NCI-H1048 (cell line): ENCODE data around the gene GRIK1.

Experiments used
- DNase-seq: peaks from one replicate; lab custom pipeline; 2025; lab: John Stamatoyannopoulos, UW

The GRIK1 gene

DNA sequence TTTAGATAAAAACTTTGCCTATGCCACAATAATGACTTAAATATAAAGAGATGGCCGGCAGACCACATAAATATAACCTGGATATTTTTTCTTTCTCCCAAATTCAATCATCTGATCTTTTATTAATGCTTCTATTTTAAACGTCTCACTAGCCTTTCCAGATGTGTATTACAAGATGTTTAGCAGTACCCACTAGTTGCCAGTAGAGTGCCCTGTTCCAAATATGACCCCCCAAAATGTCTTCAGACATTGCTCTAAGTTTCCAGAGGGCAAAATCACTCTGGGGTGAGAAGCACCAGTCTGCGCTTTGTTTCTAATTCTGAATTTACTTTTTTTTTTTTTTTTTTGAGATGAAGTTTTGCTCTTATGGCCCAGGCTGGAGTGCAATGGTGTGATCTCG, 268.1 kb downstream of the GRIK1 start:
- no peak for DNase-seq

DNA sequence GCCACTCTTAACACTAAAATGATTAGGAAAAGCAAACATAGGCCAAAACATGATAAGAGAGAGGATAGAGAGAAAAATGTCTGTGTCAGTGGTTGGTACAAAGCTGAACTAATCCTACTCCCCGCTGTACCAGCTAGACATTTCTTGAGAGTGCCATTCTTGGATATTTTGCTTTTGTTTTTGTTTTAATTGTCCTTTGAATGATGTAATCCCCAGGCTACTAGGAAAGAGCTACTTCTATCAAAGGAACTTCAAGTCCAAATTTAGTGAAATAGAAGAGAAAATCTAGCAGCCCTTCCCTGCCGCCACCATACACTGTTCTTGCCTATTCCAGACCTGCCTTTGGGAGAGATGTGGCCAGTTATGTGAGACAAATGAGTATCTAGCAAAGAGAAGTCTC, 269.6 kb downstream of the GRIK1 start:
- DNase-seq, result no peak

DNA sequence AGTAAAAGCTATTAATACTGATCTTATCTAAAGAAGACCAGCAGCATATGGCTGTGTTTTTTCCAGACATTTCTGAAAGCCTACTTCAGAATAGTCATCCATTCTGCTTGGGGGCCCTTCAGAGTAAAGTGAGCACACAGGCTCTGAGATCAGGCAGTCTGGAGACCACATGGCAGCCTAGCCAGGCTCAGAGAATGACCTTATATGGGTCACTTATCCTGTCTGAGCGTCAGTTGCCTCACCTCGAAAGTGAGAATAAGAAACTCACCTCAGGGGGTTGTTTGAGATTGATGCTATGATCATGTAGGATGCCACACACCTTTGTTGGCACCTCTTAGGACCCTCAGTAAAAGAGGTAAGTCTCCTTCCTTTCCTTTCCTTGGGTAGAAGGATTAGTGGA, 270.4 kb downstream of the GRIK1 start:
- DNase-seq, result no peak

- no peak for DNase-seq
Measured at GRCh38 chr21:29667651-29668050, 272.1 kb downstream of the GRIK1 start.

GRCh38 chr21:29664615-29665014, 275.2 kb downstream of the GRIK1 start:
- DNase-seq, result no peak

DNA sequence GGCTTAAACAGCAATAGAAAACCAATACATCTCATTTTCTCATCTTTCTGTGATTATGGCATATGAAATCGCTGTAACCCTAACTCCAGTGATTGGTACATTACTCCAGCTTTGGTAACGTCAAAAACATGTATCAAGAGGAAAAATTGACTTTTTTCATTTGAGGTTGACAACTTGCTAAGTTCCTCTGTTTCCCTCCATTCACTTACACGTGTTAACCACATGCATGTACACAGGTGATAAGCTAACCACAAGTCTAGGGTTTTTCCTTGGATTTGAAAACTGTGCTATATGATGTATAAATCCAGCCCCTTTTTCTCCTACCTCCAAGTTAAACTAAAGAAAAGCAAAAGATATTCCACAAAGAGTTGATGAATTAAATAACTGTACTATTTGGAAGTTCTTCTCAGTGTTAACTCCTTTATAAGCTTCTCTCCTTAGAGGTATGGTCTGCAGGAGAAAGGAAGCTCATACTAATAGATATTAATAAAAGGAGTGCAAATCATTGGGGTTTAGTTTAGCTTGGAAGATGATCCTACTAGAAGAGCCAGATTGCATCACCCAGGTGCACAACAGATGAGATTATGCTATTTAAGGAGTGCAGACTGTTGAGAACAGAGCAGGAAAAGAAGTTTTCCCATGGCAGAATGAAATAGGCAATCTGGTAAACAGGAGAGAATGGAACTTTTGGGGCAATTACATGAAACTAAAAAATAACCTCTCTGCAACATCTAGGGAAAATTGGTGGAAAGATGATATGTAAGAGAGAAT, 277.9 kb downstream of the GRIK1 start:
- no peak for DNase-seq

- DNase-seq, result no peak
Measured at GRCh38 chr21:29660047-29660720, 279.6 kb downstream of the GRIK1 start.

DNA sequence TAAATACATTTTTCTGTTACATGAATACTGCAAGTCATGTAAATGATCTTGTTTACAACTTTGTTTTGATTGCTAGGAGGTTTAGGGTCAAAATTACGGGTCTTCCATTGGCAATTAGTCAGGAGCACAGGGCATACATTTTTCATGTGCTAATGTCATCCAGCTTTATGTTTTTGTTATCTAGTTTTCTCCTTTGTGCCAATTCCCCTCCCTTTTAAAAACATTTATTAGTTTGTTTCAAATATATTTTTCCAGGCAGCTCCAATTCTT, 280.9 kb downstream of the GRIK1 start:
- no peak for DNase-seq

DNA sequence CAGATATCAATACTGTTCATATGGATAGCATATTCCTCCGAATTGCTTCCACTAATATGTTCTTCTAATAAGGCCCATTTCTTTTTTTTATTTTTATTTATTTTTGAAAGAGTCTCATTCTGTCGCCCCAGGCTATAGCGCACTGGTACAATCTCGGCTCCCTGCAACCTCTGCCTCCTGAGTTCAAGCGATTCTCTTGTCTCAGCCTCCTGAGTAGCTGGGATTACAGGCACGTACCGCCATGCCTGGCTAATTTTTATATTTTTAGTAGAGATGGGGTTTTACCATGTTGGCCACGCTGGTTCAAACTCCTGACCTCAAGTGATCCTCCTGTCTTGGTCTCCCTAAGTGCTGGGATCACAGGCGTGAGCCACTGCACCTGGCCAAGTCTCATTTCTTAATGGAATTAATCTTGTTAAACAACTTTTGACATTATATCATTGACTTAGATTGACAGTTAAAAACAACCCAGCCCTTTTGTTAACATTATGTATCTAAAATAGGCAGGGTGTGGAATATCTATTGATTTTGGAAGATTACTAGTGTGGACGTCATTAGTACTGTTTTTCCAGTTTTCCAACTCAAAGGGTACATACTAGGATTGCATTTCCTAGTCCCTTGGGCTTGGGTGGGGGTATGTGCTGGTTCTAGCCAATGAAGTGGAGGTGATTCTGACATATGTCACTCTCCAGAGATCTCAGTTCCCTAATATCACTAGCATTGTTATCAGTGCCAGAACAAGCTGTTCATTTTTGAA, 281.4 kb downstream of the GRIK1 start:
- no peak for DNase-seq

- DNase-seq, result no peak
Measured at GRCh38 chr21:29657240-29657989, 282.4 kb downstream of the GRIK1 start.

DNA sequence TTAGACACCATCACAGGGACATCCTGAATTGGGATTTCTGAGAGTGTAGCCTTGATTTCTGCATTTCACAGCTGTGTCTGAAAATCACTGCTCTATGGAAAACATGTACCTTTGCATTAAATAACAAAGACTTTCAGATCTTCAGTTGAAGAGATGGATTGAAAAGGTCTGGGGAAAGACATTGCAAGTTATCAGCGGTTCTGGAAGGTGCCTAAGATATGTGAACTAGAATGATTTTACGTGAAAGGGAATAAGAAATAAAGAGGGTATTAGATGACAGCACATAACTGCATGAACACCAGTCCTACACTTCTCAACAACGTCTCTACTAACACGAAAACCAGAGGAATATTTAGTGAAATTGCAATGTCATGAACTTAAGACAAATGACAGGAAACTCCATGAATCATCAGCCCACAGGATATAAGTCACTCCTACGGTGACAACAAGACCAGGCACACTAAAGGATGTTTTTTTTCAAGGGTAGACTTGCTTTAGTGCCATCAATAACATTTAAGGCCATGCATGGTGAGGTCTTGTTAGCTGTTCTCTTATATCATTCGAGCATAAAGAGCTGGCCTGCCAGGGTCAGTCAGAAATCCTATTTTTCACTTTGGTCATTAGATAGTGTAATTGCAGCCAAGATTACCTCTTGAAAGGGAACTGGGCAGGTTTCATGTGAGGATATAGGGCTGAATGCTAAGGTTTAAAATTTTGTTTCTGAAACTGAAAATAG, 283.1 kb downstream of the GRIK1 start:
- DNase-seq, result no peak

DNA sequence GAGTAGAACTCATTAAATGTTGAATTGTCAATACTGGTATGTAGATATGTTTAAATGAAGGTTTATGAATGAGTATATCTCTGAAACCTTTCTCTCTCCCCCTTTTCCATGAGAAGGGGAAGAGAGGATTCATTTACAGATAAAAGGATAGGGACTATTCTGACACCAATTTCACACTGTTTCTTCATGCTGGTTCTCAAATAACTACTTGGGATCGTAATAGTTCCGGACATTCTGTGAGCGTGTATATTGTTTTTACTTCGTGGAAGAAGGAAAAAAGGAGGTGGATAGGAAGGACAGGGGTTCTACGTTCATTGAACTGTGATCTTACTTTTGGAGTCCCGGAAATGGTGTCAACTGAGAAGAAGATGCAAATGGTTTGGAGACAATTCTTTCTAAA, 284.2 kb downstream of the GRIK1 start:
- no peak for DNase-seq

DNA sequence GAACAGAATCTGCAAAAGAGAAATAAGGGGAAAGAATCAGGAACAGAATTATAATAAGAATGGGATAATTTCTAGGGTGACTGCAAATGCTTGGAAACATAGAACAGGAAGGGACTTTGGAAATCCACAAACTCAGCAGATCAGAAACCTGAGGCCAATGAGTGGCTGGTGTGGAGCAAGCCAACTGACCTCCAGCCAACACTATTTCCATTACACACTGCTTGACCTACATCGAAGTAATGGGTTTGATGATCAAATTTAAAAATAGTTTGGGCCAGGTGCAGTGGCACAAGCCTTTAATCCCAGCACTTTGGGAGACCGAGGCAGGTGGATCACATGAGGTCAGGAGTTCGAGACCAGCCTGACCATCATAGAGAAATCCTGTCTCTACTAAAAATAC, 284.9 kb downstream of the GRIK1 start:
- no peak for DNase-seq

DNA sequence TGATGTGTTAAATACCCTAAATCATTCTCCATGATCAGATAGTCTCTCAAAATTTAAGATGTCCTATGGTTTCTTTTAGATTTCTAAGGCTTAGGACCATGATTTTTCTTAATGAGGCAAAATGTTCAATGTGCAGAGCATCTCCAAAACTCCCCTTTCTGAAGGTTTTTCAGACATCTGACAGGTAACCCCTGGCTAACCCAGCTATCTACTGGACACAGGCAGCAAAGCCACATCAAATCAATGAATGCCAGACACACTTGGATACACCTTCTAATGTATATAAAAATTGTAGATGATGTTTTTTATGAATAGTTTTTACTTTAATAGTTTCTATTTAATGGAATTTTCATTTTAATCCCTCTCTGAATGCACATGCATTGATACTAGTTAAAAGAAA, 285.6 kb downstream of the GRIK1 start:
- DNase-seq, result no peak

DNA sequence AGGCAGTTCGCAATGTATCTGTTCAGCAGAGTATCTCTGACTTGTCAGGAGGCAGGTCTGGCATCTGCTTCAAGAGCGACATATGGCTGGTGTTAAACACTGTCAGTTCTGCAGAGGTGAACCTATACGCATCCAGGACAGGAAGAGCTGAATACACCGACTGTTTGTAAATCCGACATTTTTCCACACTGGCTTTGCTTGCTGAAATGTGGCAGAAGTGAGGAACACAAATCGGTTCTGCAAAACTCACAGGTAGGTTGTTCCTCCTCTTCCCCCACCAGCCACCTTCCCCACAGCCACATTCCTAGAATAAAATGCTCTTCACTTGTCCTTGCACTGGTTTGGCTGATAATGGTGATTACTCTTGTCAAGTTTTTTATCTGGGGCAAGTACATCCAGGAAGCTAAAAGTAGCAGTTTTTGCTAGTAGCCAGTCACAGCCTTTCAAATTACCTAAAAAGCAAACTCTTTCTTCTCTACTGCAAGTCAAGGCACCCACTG, 289.2 kb downstream of the GRIK1 start:
- no peak for DNase-seq

GRCh38 chr21:29649406-29649814, 290.4 kb downstream of the GRIK1 start:
- no peak for DNase-seq

- no peak for DNase-seq
Measured at GRCh38 chr21:29648710-29649240, 291.0 kb downstream of the GRIK1 start.

GRCh38 chr21:29647353-29647781, 292.4 kb downstream of the GRIK1 start:
- DNase-seq, result no peak

- DNase-seq, result no peak
Measured at GRCh38 chr21:29645666-29646553, 293.9 kb downstream of the GRIK1 start.

DNA sequence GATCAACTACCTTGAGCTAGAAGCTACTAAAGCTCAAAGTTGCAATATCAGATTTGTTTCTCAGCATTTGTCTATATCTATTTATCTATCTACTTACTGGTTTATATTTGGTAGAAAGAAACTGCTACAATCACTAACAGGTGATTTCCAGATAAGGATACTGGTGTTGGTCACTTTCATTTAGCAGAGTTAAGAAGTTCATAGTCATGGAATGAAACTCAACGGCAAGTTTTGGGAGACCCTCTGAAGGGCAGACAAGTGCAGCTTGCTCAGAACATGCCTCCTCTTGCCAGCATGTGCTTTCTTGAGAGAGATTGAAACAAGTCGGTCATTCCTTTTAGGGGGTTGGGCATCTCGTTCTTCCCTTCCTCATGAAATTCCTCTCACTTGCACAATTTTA, 296.5 kb downstream of the GRIK1 start:
- no peak for DNase-seq
